Tibial nerve (tissue), 3 donors: ENCODE results near the gene USB1.

Experiments
- POLR2A ChIP-seq, 2 donors: fragments of 450-650 bp; IDR thresholded peaks; one replicate each; pipeline ENCODE4 v1.6.1; 2017; ENCODE audit warnings: antibody characterized with exemption in 2 of 2, mild to moderate bottlenecking in 2 of 2, moderate library complexity in 2 of 2
- TF ChIP-seq, protein P1 (sequence below), 5 experiments: fragments of 200-600 bp in 3 of 5; fragments of 450-650 bp in 2 of 5; sonication (generic) in 3 of 5; IDR thresholded peaks; one replicate each; pipeline ENCODE4 v1.5.1; 2016 to 2019; ENCODE audit warnings: antibody characterized with exemption in 5 of 5, mild to moderate bottlenecking in 3 of 5, moderate library complexity in 2 of 5

DNA sequence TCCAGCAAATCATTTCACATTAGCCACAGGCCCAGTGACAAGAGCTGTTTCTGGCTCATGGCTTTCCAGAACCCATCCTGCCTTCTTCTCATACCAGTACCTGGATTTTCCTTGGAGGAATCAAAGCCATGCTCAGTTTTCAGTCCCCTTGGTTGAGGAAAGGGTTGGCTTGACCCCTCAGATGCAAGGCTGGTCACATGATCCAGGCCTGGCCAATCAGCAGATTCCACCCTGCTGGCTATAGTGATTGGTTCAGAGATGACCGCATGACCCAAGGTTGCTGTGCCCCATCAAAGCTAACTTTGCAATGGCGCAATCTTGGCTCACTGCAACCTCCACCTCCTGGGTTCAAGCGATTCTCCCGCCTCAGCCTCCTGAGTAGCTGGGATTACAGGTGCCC, 69.4 kb downstream of the USB1 start:
- TF ChIP-seq, protein P1, sequence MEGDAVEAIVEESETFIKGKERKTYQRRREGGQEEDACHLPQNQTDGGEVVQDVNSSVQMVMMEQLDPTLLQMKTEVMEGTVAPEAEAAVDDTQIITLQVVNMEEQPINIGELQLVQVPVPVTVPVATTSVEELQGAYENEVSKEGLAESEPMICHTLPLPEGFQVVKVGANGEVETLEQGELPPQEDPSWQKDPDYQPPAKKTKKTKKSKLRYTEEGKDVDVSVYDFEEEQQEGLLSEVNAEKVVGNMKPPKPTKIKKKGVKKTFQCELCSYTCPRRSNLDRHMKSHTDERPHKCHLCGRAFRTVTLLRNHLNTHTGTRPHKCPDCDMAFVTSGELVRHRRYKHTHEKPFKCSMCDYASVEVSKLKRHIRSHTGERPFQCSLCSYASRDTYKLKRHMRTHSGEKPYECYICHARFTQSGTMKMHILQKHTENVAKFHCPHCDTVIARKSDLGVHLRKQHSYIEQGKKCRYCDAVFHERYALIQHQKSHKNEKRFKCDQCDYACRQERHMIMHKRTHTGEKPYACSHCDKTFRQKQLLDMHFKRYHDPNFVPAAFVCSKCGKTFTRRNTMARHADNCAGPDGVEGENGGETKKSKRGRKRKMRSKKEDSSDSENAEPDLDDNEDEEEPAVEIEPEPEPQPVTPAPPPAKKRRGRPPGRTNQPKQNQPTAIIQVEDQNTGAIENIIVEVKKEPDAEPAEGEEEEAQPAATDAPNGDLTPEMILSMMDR (IDR thresholded peaks at IDR 0.05), result no peak
- no peak for TF ChIP-seq POLR2A (IDR thresholded peaks at IDR 0.05)
